NCI-H2171 treated with DMSO at 0.1 percent for 48 hours (cell line): ENCODE measurements around the gene FOXI1.
"Not testable (repeated sequence)": the region's sequence is repeated elsewhere in the genome, so short reads cannot be mapped to it uniquely, and the experiment has no call there.

Experiments used
- DNase-seq: peaks from one replicate; lab custom pipeline; 2025; lab: John Stamatoyannopoulos, UW

The FOXI1 gene

GRCh38 chr5:170126061-170126460 lies 20.4 kb downstream of the FOXI1 start:
- no peak for DNase-seq

- no peak for DNase-seq
These were observed 20.9 kb downstream of the FOXI1 start for GRCh38 chr5:170126626-170127025.

GRCh38 chr5:170131235-170131634 lies 25.5 kb downstream of the FOXI1 start:
- no peak for DNase-seq

GRCh38 chr5:170132269-170132975 lies 26.7 kb downstream of the FOXI1 start:
- peak; percentile 77 for DNase-seq

- DNase-seq = no peak
These were observed 27.3 kb downstream of the FOXI1 start for GRCh38 chr5:170132976-170133448.

GRCh38 chr5:170135796-170136490 lies 30.2 kb downstream of the FOXI1 start:
- no peak for DNase-seq

- no peak for DNase-seq
These were observed 30.8 kb downstream of the FOXI1 start for GRCh38 chr5:170136506-170136905.

DNA sequence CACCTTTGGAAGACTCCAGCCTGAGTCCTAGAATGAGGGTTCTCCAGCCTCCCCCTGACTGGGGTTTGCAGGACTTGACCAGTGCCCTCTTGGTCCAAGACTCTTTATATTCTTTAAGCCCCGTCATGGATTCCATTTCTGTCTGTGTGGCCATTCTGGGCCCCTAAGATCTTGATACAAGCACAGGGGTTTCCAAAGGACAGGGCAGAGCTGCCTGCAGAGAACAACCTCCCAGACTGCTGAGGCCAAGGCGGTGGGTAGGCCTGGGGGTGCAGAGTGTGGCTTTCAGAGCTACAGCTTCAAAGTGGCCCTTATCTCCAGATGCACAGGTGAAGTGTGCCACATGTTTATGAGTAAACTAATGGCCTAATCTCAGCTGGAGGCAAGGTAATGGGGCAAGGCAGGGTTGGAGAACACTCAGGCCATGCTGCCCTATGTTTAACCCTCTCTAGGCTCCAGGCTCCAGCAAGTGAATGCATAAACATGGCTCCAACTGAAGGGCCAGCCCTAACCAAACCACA lies 32.1 kb downstream of the FOXI1 start:
- no peak for DNase-seq

- no peak for DNase-seq
These were observed 32.6 kb downstream of the FOXI1 start for GRCh38 chr5:170138273-170138672.

DNA sequence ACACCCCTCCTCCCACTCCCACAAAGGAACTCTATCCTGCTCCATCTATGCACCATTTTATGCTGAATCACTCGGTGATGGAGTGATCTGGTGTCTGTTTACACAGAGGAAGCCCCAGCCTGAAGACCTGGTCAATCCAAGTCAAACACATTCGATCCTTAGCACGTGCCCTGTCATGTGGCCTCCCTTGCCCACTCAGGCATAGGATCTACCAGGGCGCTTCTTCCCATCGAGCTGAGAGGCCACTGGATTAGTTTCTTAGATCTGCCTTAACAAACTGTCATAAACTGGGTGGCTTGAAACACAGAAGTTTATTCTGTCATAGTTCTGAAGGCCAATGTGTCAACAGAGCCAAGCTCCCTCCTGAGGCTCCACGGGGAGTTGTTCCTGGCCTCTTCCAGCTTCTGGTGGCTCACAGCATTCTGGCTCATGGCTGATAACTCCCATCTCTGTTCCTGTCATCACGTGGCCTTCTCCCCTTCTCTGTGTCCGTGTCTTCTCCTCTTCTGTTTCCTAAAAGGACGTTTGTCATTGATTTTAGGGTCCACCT lies 34.2 kb downstream of the FOXI1 start:
- no peak for DNase-seq

DNA sequence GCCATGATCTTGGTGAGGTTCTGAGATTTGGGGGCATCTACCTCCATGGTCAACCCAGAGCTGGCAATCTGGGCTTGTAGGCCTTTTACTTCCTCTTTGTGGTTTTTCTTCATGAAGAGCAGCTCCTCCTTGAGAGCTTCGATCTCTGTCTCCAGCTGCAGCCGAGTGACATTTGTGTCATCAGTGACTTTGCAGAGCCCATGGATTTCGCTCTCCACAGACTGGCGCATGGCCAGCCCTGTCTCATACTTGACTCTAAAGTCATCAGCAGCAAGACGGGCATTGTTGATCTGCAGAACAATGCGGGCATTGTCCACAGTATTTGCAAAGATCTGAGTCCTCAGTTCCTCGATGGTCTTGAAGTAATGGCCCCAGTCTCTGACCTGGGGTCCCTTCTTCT lies 35.5 kb downstream of the FOXI1 start:
- not testable (repeated sequence) for DNase-seq

DNA sequence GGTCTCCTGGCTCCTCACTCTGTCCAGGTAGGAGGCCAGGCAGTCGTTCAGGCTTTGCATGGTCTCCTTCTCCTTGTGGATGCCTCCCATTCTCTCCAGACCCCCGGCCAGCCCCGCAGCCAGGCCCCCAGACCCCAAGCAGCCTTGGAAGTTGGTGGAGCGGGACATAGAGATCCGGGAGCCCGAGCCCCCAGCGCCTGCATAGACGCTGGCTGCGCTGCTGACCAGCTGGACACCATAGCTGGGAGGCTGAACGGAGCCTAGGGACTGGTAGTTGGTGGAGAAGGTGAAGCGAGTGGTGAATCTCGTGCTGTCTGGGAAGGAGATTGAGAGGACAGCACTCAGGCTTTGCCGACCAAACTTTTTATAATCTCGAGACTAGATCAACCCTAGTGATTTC lies 35.9 kb downstream of the FOXI1 start:
- DNase-seq = no peak

DNA sequence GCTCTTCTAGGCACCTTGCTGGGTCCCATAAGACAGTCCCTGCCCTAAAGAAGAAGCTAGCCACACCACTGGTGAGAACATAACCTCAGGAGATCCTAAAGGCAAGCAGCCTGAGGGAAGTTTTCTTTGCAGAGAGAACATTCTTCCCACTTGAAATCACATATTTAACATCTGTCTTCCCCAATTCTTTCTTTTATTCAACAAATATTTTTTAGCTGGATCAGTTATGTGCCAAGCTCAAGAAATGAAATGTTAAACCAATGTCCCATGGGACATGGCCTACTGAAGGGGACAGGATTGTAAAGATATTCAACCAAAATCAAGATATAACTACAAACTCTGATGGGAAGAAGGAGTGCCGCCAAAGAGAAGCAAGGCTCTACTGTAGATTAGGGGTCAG lies 36.5 kb downstream of the FOXI1 start:
- no peak for DNase-seq

- no peak for DNase-seq
These were observed 37.4 kb downstream of the FOXI1 start for GRCh38 chr5:170143091-170143490.

DNA sequence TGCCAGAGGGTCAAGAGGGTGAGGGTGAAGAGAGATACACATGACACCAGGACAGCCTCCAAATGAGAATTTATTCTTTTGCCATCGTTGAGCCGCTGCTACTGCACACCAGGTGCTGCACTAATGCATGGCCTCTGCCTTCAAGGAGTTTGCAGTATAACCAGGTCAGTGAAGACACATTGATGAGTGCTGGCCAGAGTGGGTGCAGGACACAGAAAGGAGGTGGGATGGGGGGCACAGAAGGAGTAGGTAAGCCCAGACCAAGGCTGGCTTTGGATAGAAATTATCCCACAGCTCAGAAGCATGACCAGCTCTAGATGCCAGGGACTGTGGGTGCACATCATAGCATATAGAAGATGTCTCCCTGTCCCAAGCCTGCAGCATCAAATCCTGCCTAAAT lies 38.0 kb downstream of the FOXI1 start:
- no peak for DNase-seq

- no peak for DNase-seq
These were observed 38.8 kb downstream of the FOXI1 start for GRCh38 chr5:170144286-170145023.

GRCh38 chr5:170145462-170145861 lies 39.8 kb downstream of the FOXI1 start:
- DNase-seq = no peak

GRCh38 chr5:170147051-170147752 lies 41.5 kb downstream of the FOXI1 start:
- no peak for DNase-seq

GRCh38 chr5:170147753-170148264 lies 42.1 kb downstream of the FOXI1 start:
- no peak for DNase-seq

DNA sequence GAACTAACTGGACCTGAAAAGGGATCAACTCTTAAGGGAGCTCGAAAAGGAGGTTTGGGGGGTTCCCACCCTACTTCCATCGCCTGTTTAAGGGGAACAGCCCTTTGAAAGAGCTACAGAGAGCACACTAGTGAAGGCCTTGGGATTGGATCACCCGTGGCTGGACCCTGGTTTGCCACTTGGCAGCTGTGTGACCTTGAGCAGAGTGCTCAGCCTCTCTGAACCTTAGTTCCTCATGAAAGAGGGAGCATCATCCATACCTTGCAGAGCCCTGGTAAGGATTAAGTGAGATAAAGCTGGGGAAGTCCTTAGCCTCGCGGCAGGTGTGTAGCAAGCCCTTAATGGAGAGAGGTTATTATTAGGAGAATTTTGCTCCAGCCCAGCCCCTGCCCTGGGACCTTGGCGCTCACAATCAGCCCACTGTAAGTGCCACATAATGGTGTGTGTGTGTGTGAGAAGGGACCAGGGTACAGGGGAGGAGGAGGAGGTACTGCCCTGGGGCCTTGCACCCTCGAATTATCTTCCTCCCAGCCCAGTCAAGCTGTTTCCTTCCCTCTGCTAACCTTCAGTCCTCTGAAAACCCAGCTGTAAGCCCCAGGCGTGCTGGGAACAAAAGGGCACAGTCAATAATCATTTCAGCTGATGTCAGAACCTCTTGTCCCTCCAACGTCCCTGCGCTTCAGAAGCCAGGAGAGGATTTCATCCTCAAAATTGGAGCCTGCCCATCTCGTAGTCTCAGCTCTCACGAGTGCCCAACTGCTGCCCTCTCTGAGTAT lies 42.9 kb downstream of the FOXI1 start:
- DNase-seq = no peak

DNA sequence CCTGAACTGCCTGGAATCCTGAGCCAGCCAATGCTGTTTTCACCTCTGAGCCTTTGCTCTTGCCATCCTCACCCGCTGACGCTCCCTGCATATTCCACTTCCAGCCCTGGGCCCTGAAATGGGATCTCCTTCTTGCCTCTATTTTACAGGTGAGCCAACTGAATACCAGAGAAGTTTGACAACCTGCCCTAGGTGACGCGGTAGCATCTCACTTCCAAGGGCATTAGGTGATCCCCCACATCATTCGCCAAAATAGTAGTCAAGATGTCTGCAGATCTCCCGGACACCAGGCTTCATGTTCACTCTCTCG lies 43.5 kb downstream of the FOXI1 start:
- no peak for DNase-seq
